Endothelial cell of umbilical vein (primary cell): ENCODE results near the gene RFNG. TPM values are rescaled to one million over a fixed set of nuclear protein-coding genes. Genes with fewer than 3 reads are reported as not detected.
A peak's percentile ranks its signal among the peaks of the same experiment; 100 is the strongest.

ENCODE experiments used
- BruUV-seq: library from RNA; stranded (reverse); fragments of 400-500 nt; replicated peaks from 2 replicates; lab custom pipeline; 2021; lab: Mats Ljungman, UMichigan
- CTCF ChIA-PET: fragments of 300-600, 350-600 bp; sonication (Branson Sonifier 250); formaldehyde crosslinking; loops from one replicate; lab custom pipeline; 2021; ENCODE audit warnings: antibody characterized with exemption, inconsistent platforms; lab: Charles Lee
- POLR2A ChIA-PET: fragments of 300-600, 350-600 bp; sonication (Branson Sonifier 250); formaldehyde crosslinking; loops from one replicate; lab custom pipeline; 2021; ENCODE audit warnings: antibody characterized with exemption, inconsistent platforms; lab: Charles Lee
- DNase-seq: peaks from one replicate; pipeline ENCODE4 v3.0.0-alpha.2; 2011; ENCODE audit warnings: low read depth, low spot score
- FAIRE-seq: peaks from 2 replicates; lab custom pipeline; 2011; peaks lifted over from hg19 to GRCh38; lab: Jason Lieb, UNC
- H2AFZ ChIP-seq: 2 replicates; pipeline ENCODE4 v1.6.0; 2012; ENCODE audit warnings: low read depth, low read length, control low read depth, inconsistent platforms
- H3K27ac ChIP-seq: 2 replicates; pipeline ENCODE4 v1.5.1; 2011; ENCODE audit warnings: low read depth, mild to moderate bottlenecking, control low read depth, low read length, moderate library complexity; ENCODE audit not compliant: insufficient read depth
- H3K27me3 ChIP-seq, 2 experiments: 2 replicates each; pipeline versions ENCODE4 v1.6.0 to v1.6.1; 2011; ENCODE audit warnings: low read length in 2 of 2, mixed read lengths in 1 of 2; ENCODE audit not compliant: control insufficient read depth in 2 of 2, insufficient read depth in 2 of 2
- H3K36me3 ChIP-seq, 2 experiments: 2 replicates in 1 of 2; 3 replicates in 1 of 2; pipeline ENCODE4 v1.5.1; 2011; ENCODE audit warnings: low read length in 2 of 2, mild to moderate bottlenecking in 1 of 2, moderate library complexity in 1 of 2; ENCODE audit not compliant: control insufficient read depth in 2 of 2, insufficient read depth in 2 of 2; ENCODE audit errors: extremely low read depth in 1 of 2
- H3K4me1 ChIP-seq: 3 replicates; pipeline ENCODE4 v1.5.1; 2011; ENCODE audit warnings: mild to moderate bottlenecking, low read length; ENCODE audit not compliant: control insufficient read depth, insufficient read depth; ENCODE audit errors: extremely low read depth
- H3K4me2 ChIP-seq: 2 replicates; pipeline ENCODE4 v1.6.1; 2011; ENCODE audit warnings: low read length, control low read depth, mixed read lengths; ENCODE audit not compliant: insufficient read depth
- H3K4me3 ChIP-seq, 3 experiments: fragments of 200-600 bp in 1 of 3; sonication (generic), shearing (Covaris generic) in 1 of 3; replicated peaks in 1 of 3; 2 replicates each; pipeline ENCODE4 v1.5.1; 2011 to 2016; ENCODE audit warnings: control low read depth in 3 of 3, low read length in 3 of 3, mild to moderate bottlenecking in 2 of 3, inconsistent platforms in 1 of 3, low read depth in 1 of 3, moderate library complexity in 1 of 3; ENCODE audit not compliant: insufficient read depth in 1 of 3
- H3K79me2 ChIP-seq: 2 replicates; pipeline ENCODE4 v1.6.0; 2012; ENCODE audit warnings: low read length, inconsistent platforms; ENCODE audit not compliant: control insufficient read depth, insufficient read depth
- H3K9ac ChIP-seq: replicated peaks from 2 replicates; pipeline ENCODE3; 2011; ENCODE audit warnings: low read length, control low read depth; ENCODE audit not compliant: insufficient read depth; ENCODE audit errors: extremely low read depth
- H3K9me1 ChIP-seq: replicated peaks from 3 replicates; pipeline ENCODE4 v1.6.0; 2011; ENCODE audit warnings: mild to moderate bottlenecking, low read length; ENCODE audit not compliant: control insufficient read depth, insufficient read depth; ENCODE audit errors: extremely low read depth
- H3K9me3 ChIP-seq: replicated peaks from 2 replicates; pipeline ENCODE4 v1.5.1; 2012; ENCODE audit warnings: low read length, inconsistent platforms; ENCODE audit not compliant: control insufficient read depth, insufficient read depth
- H4K20me1 ChIP-seq: replicated peaks from 2 replicates; pipeline ENCODE3; 2011; ENCODE audit warnings: mild to moderate bottlenecking, low read length; ENCODE audit not compliant: control insufficient read depth, insufficient read depth; ENCODE audit errors: extremely low read depth
- EZH2 ChIP-seq: IDR thresholded peaks from 2 replicates; pipeline ENCODE4 v1.6.1; 2012; ENCODE audit warnings: borderline replicate concordance, low read depth, mild to moderate bottlenecking, moderate library complexity, low read length, inconsistent platforms; ENCODE audit not compliant: severe bottlenecking
- GATA2 ChIP-seq: IDR thresholded peaks from 2 replicates; pipeline ENCODE4 v1.7.0; 2011; ENCODE audit warnings: low read depth, mild to moderate bottlenecking, moderate library complexity, mixed read lengths, low read length; ENCODE audit not compliant: insufficient read length, insufficient read depth
- JUN ChIP-seq: IDR thresholded peaks from 2 replicates; pipeline ENCODE4 v1.6.1; 2011; ENCODE audit warnings: borderline replicate concordance, low read depth; ENCODE audit not compliant: insufficient read length, insufficient read depth
- MYC ChIP-seq: IDR thresholded peaks from one replicate; pipeline ENCODE4 v1.6.1; 2011; ENCODE audit warnings: mild to moderate bottlenecking, low read depth, low read length
- POLR2A ChIP-seq: IDR thresholded peaks from 2 replicates; pipeline ENCODE4 v1.6.1; 2012; ENCODE audit warnings: low read depth, mild to moderate bottlenecking, control low read depth, low read length
- POLR2AphosphoS5 ChIP-seq: IDR thresholded peaks from 2 replicates; pipeline ENCODE4 v1.6.1; 2012; ENCODE audit warnings: low read depth, mild to moderate bottlenecking, control low read depth, low read length, moderate library complexity; ENCODE audit not compliant: insufficient read depth
- dilution Hi-C: fragments of 300-500 bp; cut with MboI; formaldehyde crosslinking; loops from one replicate; pipeline ENCODE4 v1.15.0; 2019; ENCODE audit warnings: low sequenced_read_pairs; ENCODE audit not compliant: extremely low pct_ligation_motif_present
- intact Hi-C: fragments of 100-400 bp; cut with micrococcal nuclease; formaldehyde crosslinking; loops from one replicate; pipeline ENCODE4 v1.10.0; 2022
- polyA plus RNA-seq, 4 experiments: library from polyadenylated mRNA; depleted of rRNA in 3 of 4; stranded (reverse) in 3 of 4; unstranded in 1 of 4; fragments of >200 nt; gene quantifications; 2 replicates each; pipeline versions ENCODE4 v1.2.1 to v1.2.3, GENCODE V29; 2011 to 2012; ENCODE audit warnings: missing spikeins in 1 of 4
- total RNA-seq: library from RNA; stranded (reverse); gene quantifications from 2 replicates; pipeline ENCODE4 v1.2.3, GENCODE V29; 2021
- TF ChIP-seq, protein P1 (sequence below): IDR thresholded peaks from 2 replicates; pipeline ENCODE4 v1.6.1; 2011; ENCODE audit not compliant: insufficient read depth, insufficient read length
- TF ChIP-seq, protein P2 (sequence below), 2 donors: IDR thresholded peaks; 1 replicate in 1 of 2; 2 replicates in 1 of 2; pipeline ENCODE4 v1.5.1; 2011; ENCODE audit warnings: low read length in 2 of 2, mild to moderate bottlenecking in 2 of 2, moderate library complexity in 2 of 2, control low read depth in 1 of 2, inconsistent platforms in 1 of 2, low read depth in 1 of 2; ENCODE audit not compliant: insufficient read depth in 1 of 2; ENCODE audit errors: extremely low read depth in 1 of 2

Gene RFNG
- total and polyA plus RNA-seq, 2 donors (not counting 3 experiments of a cell fraction or from before 2014, with no cell fraction given): 33.7 to 40.0 TPM

DNA sequence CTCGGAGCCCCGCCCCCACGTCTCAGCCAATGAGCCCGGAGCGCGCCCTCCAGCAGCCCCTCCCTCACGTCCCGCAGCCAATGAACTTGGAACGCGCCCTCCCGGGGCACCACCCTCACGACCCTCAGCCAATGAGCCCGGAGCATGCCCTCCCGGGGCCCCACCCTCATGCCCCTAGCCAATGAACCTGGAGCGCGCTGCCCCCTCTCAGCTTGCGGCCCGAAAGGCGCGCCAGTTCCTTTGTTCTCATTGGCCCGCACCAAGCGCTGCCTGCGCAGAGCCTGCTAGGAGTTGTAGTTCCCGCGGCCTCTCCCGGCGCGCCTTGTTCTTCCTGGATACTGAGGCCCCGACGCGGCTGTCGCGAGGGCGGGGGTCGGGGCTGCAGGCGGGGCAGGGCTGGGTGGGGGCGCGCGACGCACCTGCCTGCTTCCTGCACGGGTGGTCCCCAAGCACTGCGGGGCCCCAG lies 28.6 kb downstream of the RFNG start, which contains the start of gene LRRC45:
Gene LRRC45 (plus strand): TSS at position 325 of the 466 bp plus-strand sequence. CDS start 339 bp downstream, outside the sequence.
- Histone ChIP-seq H3K27ac (peak within 1 kb of the TSS; percentile 21), H3K9me1 (no peaks in the 10 kb centered on the region), H3K9ac (peak within 1 kb of the TSS; percentile 61), H2AFZ (peak within 1 kb of the TSS; percentile 78), H3K36me3 (no peaks in the 10 kb centered on the region), H3K4me3 (peak within 1 kb of the TSS; percentile 50 to 70 (median 60)), H3K9me3 (no peaks in the 10 kb centered on the region), H3K4me2 (peak within 1 kb of the TSS; percentile 70), H4K20me1 (no peaks in the 10 kb centered on the region), H3K4me1 (peaks cover 12% of the 10 kb centered on the region), H3K79me2 (peaks cover 5% of the 10 kb centered on the region), H3K27me3 (no peaks in the 10 kb centered on the region)
- BruUV-seq: no TSS peak
- FAIRE-seq: peak; percentile 99
- peak; percentile 100 for DNase-seq
- ChIA-PET POLR2A (interaction anchor here (0.5 to 0.7 kb wide), 2 partner anchors 21 to 206 kb away, joined by 7 read pairs; no protein-coding TSS in a partner anchor), CTCF (interaction anchor here (1.0 to 9.1 kb wide), 9 partner anchors 8 to 213 kb away, joined by 3 to 345 read pairs (median 6); partner anchors contain the start of genes ARHGDIA, DCXR, NOTUM and RAC3)
- dilution Hi-C loops (no loop called here), intact Hi-C loops (loop anchor here (1.0 to 10.0 kb wide), 7 partner anchors 14 to 192 kb away; partner anchors contain the start of genes ASPSCR1, CCDC57, DCXR and FASN)
- TF ChIP-seq JUN: no peak
- TF ChIP-seq, protein P1, sequence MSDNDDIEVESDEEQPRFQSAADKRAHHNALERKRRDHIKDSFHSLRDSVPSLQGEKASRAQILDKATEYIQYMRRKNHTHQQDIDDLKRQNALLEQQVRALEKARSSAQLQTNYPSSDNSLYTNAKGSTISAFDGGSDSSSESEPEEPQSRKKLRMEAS: no peak
- TF ChIP-seq POLR2AphosphoS5: no peak

DNA sequence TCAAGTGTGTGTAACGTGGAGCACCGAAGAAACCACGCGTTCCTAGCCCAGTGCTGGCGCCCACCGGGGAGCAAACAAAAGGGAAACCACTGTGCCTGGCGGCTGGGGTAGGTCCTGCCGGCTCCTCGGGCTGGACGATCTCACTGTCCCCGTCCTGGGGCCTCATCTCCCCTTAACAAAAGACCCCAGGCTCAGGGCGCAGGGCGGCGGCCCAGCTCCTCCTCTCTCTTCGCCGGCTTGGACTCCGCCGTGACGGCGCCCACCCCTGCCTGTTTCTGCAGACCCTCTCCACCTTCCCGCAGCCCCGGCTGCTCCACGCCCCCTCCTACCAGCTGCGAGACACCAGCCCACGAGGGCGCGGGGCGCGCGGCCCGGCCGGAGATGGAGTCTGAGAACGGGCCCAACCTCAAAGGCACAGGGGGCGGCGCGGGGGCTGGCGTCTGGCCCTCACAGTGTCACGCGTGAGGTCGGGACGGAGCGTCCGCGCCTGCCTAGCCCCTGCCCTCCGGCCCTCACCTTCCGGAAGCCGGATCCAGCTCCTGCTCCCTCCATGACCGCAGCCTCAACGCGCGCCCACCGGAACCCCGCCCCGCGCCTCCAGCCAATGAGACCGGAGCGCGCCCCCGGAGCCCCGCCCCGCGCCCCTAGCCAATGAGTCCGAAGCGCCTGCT lies 29.2 kb downstream of the RFNG start, which contains the start of gene CENPX:
Gene CENPX (minus strand): TSS at position 569 of the 671 bp plus-strand sequence. CDS start 17 bp downstream, at position 552.
- peak within 1 kb of the TSS; percentile 50 to 70 (median 60) for H3K4me3 ChIP-seq
- CTCF ChIA-PET: interaction anchor here (1.0 to 9.1 kb wide), 11 partner anchors 8 to 214 kb away, joined by 3 to 345 read pairs (median 6); partner anchors contain the start of genes ARHGDIA, DCXR, NOTUM and RAC3
- BruUV-seq: TSS peak; percentile 14
- H3K4me2 ChIP-seq: peak within 1 kb of the TSS; percentile 70
- peaks cover 12% of the 10 kb centered on the region for H3K4me1 ChIP-seq
- H3K9ac ChIP-seq: peak within 1 kb of the TSS; percentile 61
- intact Hi-C loops (loop anchor here (1.0 to 10.0 kb wide), 6 partner anchors 45 to 192 kb away; partner anchors contain the start of genes ASPSCR1, CCDC57, FASN and MAFG), dilution Hi-C loops (no loop called here)
- POLR2A ChIA-PET: interaction anchor here (0.7 kb wide), 1 partner anchor 207 kb away, joined by 7 read pairs; no protein-coding TSS in a partner anchor
- TF ChIP-seq POLR2AphosphoS5 (peak; percentile 59), JUN (no peak), MYC (no peak), POLR2A (peak; percentile 66), GATA2 (no peak), EZH2 (no peak)
- TF ChIP-seq, protein P2, sequence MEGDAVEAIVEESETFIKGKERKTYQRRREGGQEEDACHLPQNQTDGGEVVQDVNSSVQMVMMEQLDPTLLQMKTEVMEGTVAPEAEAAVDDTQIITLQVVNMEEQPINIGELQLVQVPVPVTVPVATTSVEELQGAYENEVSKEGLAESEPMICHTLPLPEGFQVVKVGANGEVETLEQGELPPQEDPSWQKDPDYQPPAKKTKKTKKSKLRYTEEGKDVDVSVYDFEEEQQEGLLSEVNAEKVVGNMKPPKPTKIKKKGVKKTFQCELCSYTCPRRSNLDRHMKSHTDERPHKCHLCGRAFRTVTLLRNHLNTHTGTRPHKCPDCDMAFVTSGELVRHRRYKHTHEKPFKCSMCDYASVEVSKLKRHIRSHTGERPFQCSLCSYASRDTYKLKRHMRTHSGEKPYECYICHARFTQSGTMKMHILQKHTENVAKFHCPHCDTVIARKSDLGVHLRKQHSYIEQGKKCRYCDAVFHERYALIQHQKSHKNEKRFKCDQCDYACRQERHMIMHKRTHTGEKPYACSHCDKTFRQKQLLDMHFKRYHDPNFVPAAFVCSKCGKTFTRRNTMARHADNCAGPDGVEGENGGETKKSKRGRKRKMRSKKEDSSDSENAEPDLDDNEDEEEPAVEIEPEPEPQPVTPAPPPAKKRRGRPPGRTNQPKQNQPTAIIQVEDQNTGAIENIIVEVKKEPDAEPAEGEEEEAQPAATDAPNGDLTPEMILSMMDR (IDR thresholded peaks at IDR 0.05; ENCODE audit: extremely low read depth in 1 of 2, insufficient read depth in 1 of 2, low read depth in 1 of 2, low read length in 2 of 2): no peak
- TF ChIP-seq, protein P1: no peak
- H3K9me3 ChIP-seq: no peaks in the 10 kb centered on the region
- H3K36me3 ChIP-seq: no peaks in the 10 kb centered on the region
- no peaks in the 10 kb centered on the region for H4K20me1 ChIP-seq
- no peak for DNase-seq
- no peak for FAIRE-seq
- H3K27ac ChIP-seq: peak within 1 kb of the TSS; percentile 21
- H3K27me3 ChIP-seq: no peaks in the 10 kb centered on the region
- no peaks in the 10 kb centered on the region for H3K9me1 ChIP-seq
- peaks cover 5% of the 10 kb centered on the region for H3K79me2 ChIP-seq
- peak within 1 kb of the TSS; percentile 78 for H2AFZ ChIP-seq
